IMR-90 (cell line): Measurements from ENCODE around the gene PPL. TPM values are rescaled to one million over a fixed set of nuclear protein-coding genes. Genes with fewer than 3 reads are reported as not detected.

Experiments
- ATAC-seq: fragments of 200-7000 bp; cut with Tn5 transposase; 2 replicates; pipeline ENCODE4 v1.9.1; 2020; ENCODE audit warnings: low read depth, mild to moderate bottlenecking, moderate library complexity
- BruUV-seq: library from RNA; stranded (reverse); fragments of 400-500 nt; replicated peaks from 2 replicates; lab custom pipeline; 2021; lab: Mats Ljungman, UMichigan
- CTCF ChIA-PET: fragments of 300-600 bp; formaldehyde crosslinking; extraction: SDS; loops from one replicate; lab custom pipeline; 2021; ENCODE audit warnings: antibody characterized with exemption; lab: Yijun Ruan, JAX
- POLR2A ChIA-PET: fragments of 300-600 bp; sonication (Branson Sonifier 250); formaldehyde crosslinking; loops from one replicate; lab custom pipeline; 2022; ENCODE audit warnings: antibody characterized with exemption; ENCODE audit not compliant: unreplicated experiment; lab: Charles Lee
- DNase-seq: peaks from one replicate; pipeline ENCODE4 v3.0.0; 2013
- H2AFZ ChIP-seq: replicated peaks from 2 replicates; pipeline ENCODE3; 2013; ENCODE audit warnings: low read length, mild to moderate bottlenecking; ENCODE audit not compliant: poor library complexity
- H2AK5ac ChIP-seq: 2 replicates; pipeline ENCODE4 v1.6.1; 2013; ENCODE audit warnings: low read depth, low read length, inconsistent platforms
- H2AK9ac ChIP-seq: replicated peaks from 2 replicates; pipeline ENCODE3; 2013; ENCODE audit warnings: mild to moderate bottlenecking, low read depth, low read length, moderate library complexity; ENCODE audit not compliant: poor library complexity
- H2BK120ac ChIP-seq: 2 replicates; pipeline ENCODE4 v1.6.1; 2013; ENCODE audit warnings: low read depth, low read length, inconsistent platforms
- H2BK15ac ChIP-seq: 3 replicates; pipeline ENCODE4 v1.6.1; 2013; ENCODE audit warnings: low read depth, low read length, inconsistent platforms
- H2BK20ac ChIP-seq: 2 replicates; pipeline ENCODE4 v1.6.1; 2013; ENCODE audit warnings: low read depth, mild to moderate bottlenecking, inconsistent platforms, low read length, moderate library complexity
- H2BK5ac ChIP-seq: 2 replicates; pipeline ENCODE4 v1.6.1; 2013; ENCODE audit warnings: mild to moderate bottlenecking, low read depth, low read length, inconsistent platforms; ENCODE audit not compliant: poor library complexity, severe bottlenecking
- H3K14ac ChIP-seq: replicated peaks from 2 replicates; pipeline ENCODE4 v1.6.1; 2013; ENCODE audit warnings: low read depth, low read length, inconsistent platforms
- H3K18ac ChIP-seq: 2 replicates; pipeline ENCODE4 v1.6.1; 2013; ENCODE audit warnings: low read depth, low read length, control low read depth
- H3K23ac ChIP-seq: 2 replicates; pipeline ENCODE4 v1.6.1; 2013; ENCODE audit warnings: low read depth, low read length, inconsistent platforms
- H3K27ac ChIP-seq: 2 replicates; pipeline ENCODE4 v1.5.1; 2013; ENCODE audit warnings: mild to moderate bottlenecking, control low read depth, low read length; ENCODE audit not compliant: insufficient read depth
- H3K27me3 ChIP-seq: 2 replicates; pipeline ENCODE4 v1.6.1; 2013; ENCODE audit warnings: low read length; ENCODE audit not compliant: control insufficient read depth, insufficient read depth
- H3K36me3 ChIP-seq: 2 replicates; pipeline ENCODE4 v1.6.1; 2013; ENCODE audit warnings: low read length, mixed read lengths; ENCODE audit not compliant: control insufficient read depth, insufficient read depth
- H3K4ac ChIP-seq: 2 replicates; pipeline ENCODE4 v1.6.1; 2013; ENCODE audit warnings: low read depth, low read length, inconsistent platforms
- H3K4me1 ChIP-seq: 2 replicates; pipeline ENCODE4 v1.6.1; 2013; ENCODE audit warnings: low read length, mixed read lengths; ENCODE audit not compliant: control insufficient read depth, insufficient read depth
- H3K4me2 ChIP-seq: 2 replicates; pipeline ENCODE4 v1.6.1; 2013; ENCODE audit warnings: low read depth, mild to moderate bottlenecking, control low read depth, low read length, moderate library complexity
- H3K4me3 ChIP-seq: 2 replicates; pipeline ENCODE4 v1.5.1; 2013; ENCODE audit warnings: low read depth, mild to moderate bottlenecking, control low read depth, low read length, moderate library complexity; ENCODE audit not compliant: insufficient read depth
- H3K56ac ChIP-seq: 2 replicates; pipeline ENCODE4 v1.6.1; 2013; ENCODE audit warnings: low read length, inconsistent platforms; ENCODE audit not compliant: insufficient read depth; ENCODE audit errors: extremely low read depth
- H3K79me1 ChIP-seq, 2 experiments: 2 replicates each; pipeline ENCODE4 v1.6.1; 2013; ENCODE audit warnings: low read length in 2 of 2, inconsistent platforms in 1 of 2, low read depth in 1 of 2
- H3K9ac ChIP-seq: 2 replicates; pipeline ENCODE4 v1.6.1; 2013; ENCODE audit warnings: low read depth, low read length, control low read depth
- H3K9me1 ChIP-seq: 2 replicates; pipeline ENCODE4 v1.6.1; 2013; ENCODE audit warnings: low read length, inconsistent platforms; ENCODE audit not compliant: insufficient read depth
- H3K9me3 ChIP-seq: 2 replicates; pipeline ENCODE4 v1.6.1; 2013; ENCODE audit warnings: low read length; ENCODE audit not compliant: control insufficient read depth, insufficient read depth
- H4K20me1 ChIP-seq: 2 replicates; pipeline ENCODE4 v1.6.1; 2013; ENCODE audit warnings: low read length, inconsistent platforms; ENCODE audit not compliant: insufficient read depth
- H4K5ac ChIP-seq: 2 replicates; pipeline ENCODE4 v1.6.1; 2013; ENCODE audit warnings: mild to moderate bottlenecking, low read depth, low read length, control low read depth
- H4K8ac ChIP-seq, 2 experiments: 2 replicates each; pipeline ENCODE4 v1.6.1; 2013; ENCODE audit warnings: low read depth in 2 of 2, low read length in 2 of 2, control low read depth in 1 of 2, inconsistent platforms in 1 of 2
- H4K91ac ChIP-seq: 2 replicates; pipeline ENCODE4 v1.6.1; 2013; ENCODE audit warnings: low read depth, low read length, inconsistent platforms; ENCODE audit not compliant: insufficient read depth
- BHLHE40 ChIP-seq: fragments of 150-350 bp; IDR thresholded peaks from 2 replicates; pipeline ENCODE4 v1.6.1; 2016; ENCODE audit warnings: mild to moderate bottlenecking, low read depth, low read length
- CEBPB ChIP-seq: IDR thresholded peaks from 2 replicates; pipeline ENCODE4 v1.6.1; 2012; ENCODE audit warnings: low read depth, low read length, improper control_type of control experiment
- CHD1 ChIP-seq: IDR thresholded peaks from 2 replicates; pipeline ENCODE4 v1.6.1; 2012; ENCODE audit warnings: low read depth, low read length, improper control_type of control experiment
- CTCF ChIP-seq: conservative IDR thresholded peaks from 2 replicates; pipeline ENCODE4 v1.5.1; 2012; ENCODE audit warnings: mild to moderate bottlenecking, low read depth, low read length, improper control_type of control experiment
- ELK1 ChIP-seq: fragments of 150-350 bp; IDR thresholded peaks from 2 replicates; pipeline ENCODE4 v1.6.1; 2016; ENCODE audit warnings: low read depth, mild to moderate bottlenecking, low read length, moderate library complexity, borderline replicate concordance
- FOS ChIP-seq: fragments of 150-350 bp; IDR thresholded peaks from 2 replicates; pipeline ENCODE4 v1.6.1; 2016; ENCODE audit warnings: low read depth, low read length
- MAFK ChIP-seq: IDR thresholded peaks from 2 replicates; pipeline ENCODE4 v1.6.1; 2012; ENCODE audit warnings: low read depth, low read length, improper control_type of control experiment
- MAZ ChIP-seq: IDR thresholded peaks from 2 replicates; pipeline ENCODE4 v1.6.1; 2012; ENCODE audit warnings: low read depth, mild to moderate bottlenecking, low read length, improper control_type of control experiment, moderate library complexity, borderline replicate concordance
- MXI1 ChIP-seq: IDR thresholded peaks from 2 replicates; pipeline ENCODE4 v1.6.1; 2012; ENCODE audit warnings: low read depth, mild to moderate bottlenecking, low read length, moderate library complexity, borderline replicate concordance
- NFE2L2 ChIP-seq: fragments of 150-350 bp; IDR thresholded peaks from 2 replicates; pipeline ENCODE4 v1.6.1; 2016; ENCODE audit warnings: low read depth, mild to moderate bottlenecking, low read length
- POLR2A ChIP-seq: IDR thresholded peaks from 2 replicates; pipeline ENCODE4 v1.6.1; 2012; ENCODE audit warnings: mild to moderate bottlenecking, low read depth, low read length
- RAD21 ChIP-seq: IDR thresholded peaks from 2 replicates; pipeline ENCODE4 v1.6.1; 2012; ENCODE audit warnings: low read length, improper control_type of control experiment
- RCOR1 ChIP-seq: IDR thresholded peaks from 2 replicates; pipeline ENCODE4 v1.6.1; 2012; ENCODE audit warnings: mild to moderate bottlenecking, low read length, improper control_type of control experiment; ENCODE audit not compliant: insufficient replicate concordance
- RFX5 ChIP-seq: IDR thresholded peaks from 2 replicates; pipeline ENCODE4 v1.8.0; 2012; ENCODE audit warnings: low read depth, mild to moderate bottlenecking, low read length, moderate library complexity
- SMC3 ChIP-seq: fragments of 150-350 bp; IDR thresholded peaks from 2 replicates; pipeline ENCODE4 v1.6.1; 2016; ENCODE audit warnings: low read depth, mild to moderate bottlenecking, antibody characterized with exemption, low read length, moderate library complexity
- USF2 ChIP-seq: fragments of 150-350 bp; IDR thresholded peaks from 2 replicates; pipeline ENCODE4 v1.6.1; 2017; ENCODE audit warnings: mild to moderate bottlenecking, antibody characterized with exemption, low read length, low read depth
- WGBS, 2 experiments: methylation state at CpG; one replicate each; pipeline versions ENCODE4 v1.1.5 to v1.1.7; 2013; ENCODE audit warnings: missing lambda C conversion rate in 2 of 2; ENCODE audit not compliant: insufficient read length in 1 of 2; ENCODE audit errors: extremely low coverage in 2 of 2; 5-methylcytosine and 5-hydroxymethylcytosine counted together
- dilution Hi-C: fragments of 300-500 bp; cut with HindIII; formaldehyde crosslinking; loops from one replicate; pipeline ENCODE4 v1.14.3; 2018; ENCODE audit warnings: low sequenced_read_pairs; ENCODE audit not compliant: unreplicated experiment
- in situ Hi-C: fragments of 300-500 bp; cut with MboI; formaldehyde crosslinking; loops from 3 replicates; pipeline ENCODE4 v1.14.3; 2019; ENCODE audit warnings: low sequenced_read_pairs, inconsistent platforms, mixed read lengths
- intact Hi-C: fragments of 100-400 bp; cut with micrococcal nuclease; formaldehyde crosslinking; loops from 2 replicates; pipeline ENCODE4 v1.10.0; 2022
- polyA plus RNA-seq, 3 experiments: library from polyadenylated mRNA; depleted of rRNA; stranded (reverse); fragments of >200 nt; gene quantifications; 2 replicates each; pipeline ENCODE4 v1.2.3, GENCODE V29; 2012; ENCODE audit warnings: low replicate concordance in 1 of 3
- total RNA-seq: library from RNA; depleted of rRNA; stranded (reverse); fragments of >200 nt; gene quantifications from 2 replicates; pipeline ENCODE4 v1.2.3, GENCODE V29; 2012

The PPL gene
- total and polyA plus RNA-seq, 2 of the 4 experiments (the other 2 are of a cell fraction) = 0.34 to 0.36 TPM

GRCh38 chr16:4904942-4905615 is 31.9 kb downstream of the PPL start:
- Histone ChIP-seq H2AK9ac (no peak overlapping the region), H2BK20ac (no peak overlapping the region), H3K4ac (no peak overlapping the region), H3K18ac (no peak overlapping the region), H2AK5ac (no peak overlapping the region), H3K14ac (no peak overlapping the region), H2BK120ac (no peak overlapping the region), H3K79me1 (no peaks in the 10 kb centered on the region), H4K8ac (no peak overlapping the region), H3K23ac (no peak overlapping the region), H4K91ac (no peak overlapping the region), H4K20me1 (no peaks in the 10 kb centered on the region; the same call in 1 of the 2 replicates), H2AFZ (no peak overlapping the region), H3K4me2 (no peak overlapping the region), H3K9me1 (no peaks in the 10 kb centered on the region), H3K4me1 (no peaks in the 10 kb centered on the region), H3K27me3 (peaks cover 13% of the 10 kb centered on the region), H4K5ac (no peak overlapping the region), H2BK5ac (no peak overlapping the region), H3K9me3 (no peaks in the 10 kb centered on the region), H3K4me3 (no peak overlapping the region), H2BK15ac (no peak overlapping the region), H3K36me3 (no peaks in the 10 kb centered on the region), H3K27ac (no peak overlapping the region), H3K56ac (no peak overlapping the region), H3K9ac (no peak overlapping the region)
- no peak for ATAC-seq
- dilution Hi-C loops = no loop called here
- BruUV-seq = no TSS peak
- in situ Hi-C loops = no loop called here
- no peak for DNase-seq
- TF ChIP-seq CEBPB (no peak), SMC3 (no peak), CHD1 (no peak), NFE2L2 (no peak), POLR2A (no peak), USF2 (no peak), RAD21 (no peak), MAFK (no peak), MXI1 (no peak), ELK1 (no peak), MAZ (no peak), FOS (no peak), RCOR1 (no peak), BHLHE40 (no peak), RFX5 (no peak), CTCF (no peak)
- intact Hi-C loops = no loop called here
- ChIA-PET POLR2A (no interaction called here), CTCF (no interaction called here)
- 78% methylated on average over 4 of the region's 14 CpGs; no CpG with 5 or more reads in 1 of the 2 experiments for WGBS, 2 experiments
